Lower lobe of right lung (tissue), 2 donors: Measurements from ENCODE around the gene CD2AP. TPM values are rescaled to one million over a fixed set of nuclear protein-coding genes. Genes with fewer than 3 reads are reported as not detected.
A peak's percentile ranks its signal among the peaks of the same experiment; 100 is the strongest.

Source experiments
- ATAC-seq, 2 donors: fragments of 200-7000 bp; cut with Tn5 transposase; one replicate each; pipeline ENCODE4 v1.9.1; 2020 to 2022; ENCODE audit warnings: mild to moderate bottlenecking in 2 of 2, moderate library complexity in 2 of 2
- DNase-seq: peaks from one replicate; pipeline ENCODE4 v3.0.0-alpha.2; 2020
- H3K27ac ChIP-seq: fragments of 200-600 bp; one replicate; pipeline ENCODE4 v1.8.0; 2022
- H3K27me3 ChIP-seq: fragments of 200-600 bp; one replicate; pipeline ENCODE4 v1.8.0; 2022; ENCODE audit warnings: low read depth
- H3K36me3 ChIP-seq: fragments of 200-600 bp; one replicate; pipeline ENCODE4 v1.8.0; 2022; ENCODE audit warnings: mild to moderate bottlenecking
- H3K4me1 ChIP-seq: fragments of 200-600 bp; one replicate; pipeline ENCODE4 v1.8.0; 2022
- H3K4me3 ChIP-seq: fragments of 200-600 bp; one replicate; pipeline ENCODE4 v1.8.0; 2022; ENCODE audit warnings: mild to moderate bottlenecking
- H3K9me3 ChIP-seq: fragments of 200-600 bp; one replicate; pipeline ENCODE4 v1.8.0; 2022
- intact Hi-C: fragments of 100-400 bp; cut with DNase I; formaldehyde crosslinking; loops from one replicate; pipeline ENCODE4 v1.11.0; 2022
- long read RNA-seq: library from polyadenylated mRNA; unstranded; transcript quantifications from one replicate; pipeline ENCODE4 v2.0.0, GENCODE V29; 2021
- total RNA-seq: library from RNA; stranded (reverse); fragmentation: NEBNext Ultra II Directional; extraction: Animal tissue kit (Norgen Biotek cat#: 25700); gene quantifications from one replicate; pipeline ENCODE4 v1.2.1, GENCODE V29; 2021
- TF ChIP-seq, protein P1 (sequence below): fragments of 200-600 bp; IDR thresholded peaks from one replicate; pipeline ENCODE4 v1.8.0; 2022; ENCODE audit warnings: antibody characterized with exemption, mild to moderate bottlenecking
- donor health status: DM: no; HTN: yes; CAD: no; lungs with severe emphysema.

CD2AP gene, protein sequence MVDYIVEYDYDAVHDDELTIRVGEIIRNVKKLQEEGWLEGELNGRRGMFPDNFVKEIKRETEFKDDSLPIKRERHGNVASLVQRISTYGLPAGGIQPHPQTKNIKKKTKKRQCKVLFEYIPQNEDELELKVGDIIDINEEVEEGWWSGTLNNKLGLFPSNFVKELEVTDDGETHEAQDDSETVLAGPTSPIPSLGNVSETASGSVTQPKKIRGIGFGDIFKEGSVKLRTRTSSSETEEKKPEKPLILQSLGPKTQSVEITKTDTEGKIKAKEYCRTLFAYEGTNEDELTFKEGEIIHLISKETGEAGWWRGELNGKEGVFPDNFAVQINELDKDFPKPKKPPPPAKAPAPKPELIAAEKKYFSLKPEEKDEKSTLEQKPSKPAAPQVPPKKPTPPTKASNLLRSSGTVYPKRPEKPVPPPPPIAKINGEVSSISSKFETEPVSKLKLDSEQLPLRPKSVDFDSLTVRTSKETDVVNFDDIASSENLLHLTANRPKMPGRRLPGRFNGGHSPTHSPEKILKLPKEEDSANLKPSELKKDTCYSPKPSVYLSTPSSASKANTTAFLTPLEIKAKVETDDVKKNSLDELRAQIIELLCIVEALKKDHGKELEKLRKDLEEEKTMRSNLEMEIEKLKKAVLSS
- total RNA-seq: 38.1 TPM
- long read RNA-seq, full-length matches to known transcripts: 13 of 30 reads
- long read RNA-seq, partial matches to known transcripts: 13 of 30 reads
- long read RNA-seq, other reads (novel, unspliced or antisense): 4 of 30 reads

DNA sequence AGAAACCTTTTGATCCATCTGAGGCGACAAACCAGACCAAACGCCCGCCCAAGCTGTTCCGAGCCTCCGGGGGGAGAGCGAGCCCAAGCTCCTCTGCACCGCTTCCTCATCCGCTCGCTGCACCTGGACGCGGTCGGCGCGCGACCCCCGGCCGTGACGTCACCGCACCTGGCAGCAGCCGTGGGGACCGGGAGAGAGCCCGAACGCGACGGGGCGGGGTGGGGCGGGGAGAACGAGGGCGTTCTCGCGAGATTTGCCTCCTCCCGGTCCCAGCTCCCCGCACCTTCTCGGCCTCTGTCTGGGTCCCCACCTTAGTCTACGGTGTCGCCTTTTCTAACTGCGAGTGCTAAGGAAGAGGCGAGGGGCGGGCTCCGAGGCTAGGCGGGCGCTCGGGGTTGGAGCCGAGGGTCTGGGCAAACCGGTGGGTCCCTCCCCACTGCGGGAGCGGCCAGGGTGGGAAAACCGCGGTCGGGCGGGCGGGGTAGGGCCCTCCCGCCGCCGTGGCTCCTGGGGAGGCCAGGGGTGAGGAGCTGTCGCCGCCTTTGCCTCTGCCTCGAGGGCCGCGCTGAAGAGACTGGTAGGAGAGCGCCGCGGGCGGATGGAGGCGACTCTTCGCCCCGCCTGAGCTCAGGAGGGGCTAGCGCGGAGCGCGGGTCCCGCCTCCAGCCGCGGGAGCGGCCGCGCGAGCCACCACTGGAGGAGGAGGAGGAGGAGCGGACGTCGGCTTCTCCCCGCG lies at the start of gene CD2AP:
Gene CD2AP, plus strand, starts transcription at position 293 of the 736 bp plus-strand sequence. CDS start 456 bp downstream, outside the sequence.
- intact Hi-C loops: no loop called here
- H3K27me3 ChIP-seq: no peaks in the 10 kb centered on the region

DNA sequence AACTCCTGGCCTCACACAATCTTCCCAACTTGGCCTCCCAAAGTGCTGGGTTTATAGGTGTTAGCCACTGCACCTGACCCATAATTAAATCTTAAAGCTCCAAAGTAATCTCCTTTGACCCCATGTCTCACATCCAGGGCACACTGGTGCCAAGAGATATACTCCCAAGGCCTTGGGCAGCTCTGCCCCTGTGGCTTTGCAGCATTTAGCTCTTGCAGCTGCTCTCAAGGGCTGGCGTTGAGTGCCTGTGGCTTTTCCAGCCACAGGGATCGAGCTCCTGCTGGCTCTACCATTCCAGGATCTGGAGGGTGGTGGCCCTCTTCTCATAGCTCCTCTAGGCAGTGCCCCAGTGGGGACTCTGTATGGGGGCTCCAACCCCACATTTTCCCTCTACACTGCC lies 49.3 kb upstream of the CD2AP start:
- no peaks in the 10 kb centered on the region for H3K27me3 ChIP-seq
- intact Hi-C loops: no loop called here
- no peak overlapping the region for H3K27ac ChIP-seq
- no peaks in the 10 kb centered on the region for H3K36me3 ChIP-seq
- H3K4me1 ChIP-seq: no peaks in the 10 kb centered on the region
- no peak for DNase-seq
- peaks cover 12% of the 10 kb centered on the region for H3K9me3 ChIP-seq
- H3K4me3 ChIP-seq: no peak overlapping the region
- ATAC-seq: no peak
- TF ChIP-seq, protein P1, sequence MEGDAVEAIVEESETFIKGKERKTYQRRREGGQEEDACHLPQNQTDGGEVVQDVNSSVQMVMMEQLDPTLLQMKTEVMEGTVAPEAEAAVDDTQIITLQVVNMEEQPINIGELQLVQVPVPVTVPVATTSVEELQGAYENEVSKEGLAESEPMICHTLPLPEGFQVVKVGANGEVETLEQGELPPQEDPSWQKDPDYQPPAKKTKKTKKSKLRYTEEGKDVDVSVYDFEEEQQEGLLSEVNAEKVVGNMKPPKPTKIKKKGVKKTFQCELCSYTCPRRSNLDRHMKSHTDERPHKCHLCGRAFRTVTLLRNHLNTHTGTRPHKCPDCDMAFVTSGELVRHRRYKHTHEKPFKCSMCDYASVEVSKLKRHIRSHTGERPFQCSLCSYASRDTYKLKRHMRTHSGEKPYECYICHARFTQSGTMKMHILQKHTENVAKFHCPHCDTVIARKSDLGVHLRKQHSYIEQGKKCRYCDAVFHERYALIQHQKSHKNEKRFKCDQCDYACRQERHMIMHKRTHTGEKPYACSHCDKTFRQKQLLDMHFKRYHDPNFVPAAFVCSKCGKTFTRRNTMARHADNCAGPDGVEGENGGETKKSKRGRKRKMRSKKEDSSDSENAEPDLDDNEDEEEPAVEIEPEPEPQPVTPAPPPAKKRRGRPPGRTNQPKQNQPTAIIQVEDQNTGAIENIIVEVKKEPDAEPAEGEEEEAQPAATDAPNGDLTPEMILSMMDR: no peak

More for the DNA sequence above, at the start of gene CD2AP:
- TF ChIP-seq, protein P1: no peak
- H3K9me3 ChIP-seq: no peaks in the 10 kb centered on the region
- DNase-seq: peak; percentile 89
- ATAC-seq: peak; percentile 97
- H3K4me1 ChIP-seq: peaks cover 33% of the 10 kb centered on the region
- H3K27ac ChIP-seq: peak within 1 kb of the TSS; percentile 91
- H3K36me3 ChIP-seq: no peaks in the 10 kb centered on the region
- H3K4me3 ChIP-seq: peak within 1 kb of the TSS; percentile 85

DNA sequence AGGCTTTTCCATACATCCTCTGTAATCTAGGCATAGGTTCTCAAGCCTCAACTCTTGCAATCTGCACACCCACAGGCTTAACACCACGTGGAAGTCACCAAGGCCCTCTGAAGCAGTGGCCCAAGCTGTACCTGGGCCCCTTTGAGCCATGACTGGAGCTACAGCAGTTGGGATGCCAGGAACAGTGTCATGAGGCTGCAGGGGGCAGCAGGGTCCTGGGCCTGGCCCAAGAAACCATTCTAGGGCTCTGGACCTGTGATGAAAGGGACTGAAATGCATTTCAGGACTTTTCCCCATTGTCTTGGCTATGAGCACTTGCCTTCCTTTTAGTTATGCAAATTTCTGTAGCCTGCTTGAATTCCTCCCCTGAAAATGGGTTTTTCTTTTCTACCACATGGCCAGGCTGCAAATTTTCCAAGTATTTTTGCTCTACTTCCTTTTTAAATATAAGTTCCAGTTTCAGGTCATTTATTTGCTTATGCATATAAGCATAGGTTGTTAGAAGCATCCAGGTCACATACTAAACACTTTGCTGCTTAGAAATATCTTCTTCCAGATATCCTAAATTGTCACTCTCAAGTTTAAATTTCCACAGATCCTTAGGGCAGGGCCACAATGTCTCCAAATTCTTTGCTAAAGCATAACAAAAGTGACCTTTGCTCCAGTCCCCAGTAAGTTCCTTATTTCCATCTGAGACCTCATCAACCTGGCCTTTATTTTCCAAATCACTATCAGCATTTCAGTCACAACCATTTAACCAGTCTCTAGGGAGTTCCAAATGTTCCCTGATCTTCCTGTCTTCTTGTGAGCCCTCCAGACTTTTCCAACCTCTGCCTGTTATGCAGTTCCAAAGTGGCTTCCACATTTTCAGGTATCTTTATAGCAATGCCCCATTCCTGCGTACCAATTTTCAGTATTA lies 48.6 kb upstream of the CD2AP start:
- Histone ChIP-seq H3K9me3 (peaks cover 12% of the 10 kb centered on the region), H3K27ac (no peak overlapping the region), H3K27me3 (no peaks in the 10 kb centered on the region), H3K4me3 (no peak overlapping the region), H3K4me1 (no peaks in the 10 kb centered on the region), H3K36me3 (no peaks in the 10 kb centered on the region)
- no peak for DNase-seq
- intact Hi-C loops: no loop called here
- no peak for ATAC-seq
- TF ChIP-seq, protein P1: no peak

DNA sequence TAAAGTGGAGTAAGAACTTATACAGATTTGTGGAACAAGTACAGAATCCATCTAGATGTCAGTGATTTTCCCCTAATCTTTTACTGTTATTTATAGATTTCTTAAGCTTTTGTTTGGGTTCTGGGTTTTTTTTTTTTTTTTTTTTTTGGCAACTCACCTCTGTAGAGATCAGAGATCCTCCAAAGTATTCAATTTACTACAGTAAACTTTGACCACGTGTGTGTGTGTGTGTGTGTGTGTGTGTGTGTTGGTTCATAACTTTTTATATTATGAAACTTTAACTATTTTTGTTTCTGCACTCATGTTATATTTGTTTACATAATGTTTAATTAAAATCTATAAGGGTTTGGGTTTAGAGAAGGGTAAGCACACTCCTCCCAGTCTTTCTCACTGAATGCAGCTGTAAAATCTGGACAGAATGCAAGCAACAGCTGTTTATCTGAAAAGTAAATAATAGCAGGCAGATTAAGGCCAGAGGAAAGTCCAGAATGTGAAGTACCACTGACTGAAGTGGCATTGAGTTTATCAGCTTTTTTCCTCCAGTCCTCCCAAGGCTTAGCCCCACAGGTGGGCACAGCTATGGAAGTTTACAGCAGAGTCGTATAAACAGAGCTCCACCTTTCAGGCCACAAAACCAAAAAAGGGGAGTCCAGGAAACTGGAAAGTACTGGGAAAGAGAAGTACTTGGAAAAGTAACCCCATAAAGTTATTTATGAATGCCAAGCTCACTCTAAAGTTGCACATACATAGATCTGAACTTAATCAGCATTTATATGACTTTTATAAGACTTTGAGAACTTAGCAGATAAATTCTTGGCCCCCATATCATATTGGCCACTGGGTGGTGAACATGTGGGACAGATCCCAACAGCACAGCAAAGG lies 43.0 kb upstream of the CD2AP start:
- Histone ChIP-seq H3K4me3 (no peak overlapping the region), H3K9me3 (peaks cover 3% of the 10 kb centered on the region), H3K27ac (no peak overlapping the region), H3K36me3 (no peaks in the 10 kb centered on the region), H3K27me3 (no peaks in the 10 kb centered on the region), H3K4me1 (peaks cover 9% of the 10 kb centered on the region)
- TF ChIP-seq, protein P1: no peak
- DNase-seq: no peak
- peak in 1 of 2 donors; percentile 78 for ATAC-seq
- intact Hi-C loops: no loop called here
